GM12875 (cell line): ENCODE measurements around the gene ZDHHC17.

ENCODE experiments used
- H3K4me3 ChIP-seq: one replicate; pipeline ENCODE4 v1.5.1; 2011; ENCODE audit warnings: low read depth, low read length, control low read depth
- CTCF ChIP-seq: IDR thresholded peaks from 2 replicates; pipeline ENCODE4 v1.5.1; 2011; ENCODE audit warnings: low read depth, mild to moderate bottlenecking, control low read depth, inconsistent platforms, low read length, moderate library complexity, borderline replicate concordance; ENCODE audit not compliant: insufficient read depth

ZDHHC17 gene

DNA sequence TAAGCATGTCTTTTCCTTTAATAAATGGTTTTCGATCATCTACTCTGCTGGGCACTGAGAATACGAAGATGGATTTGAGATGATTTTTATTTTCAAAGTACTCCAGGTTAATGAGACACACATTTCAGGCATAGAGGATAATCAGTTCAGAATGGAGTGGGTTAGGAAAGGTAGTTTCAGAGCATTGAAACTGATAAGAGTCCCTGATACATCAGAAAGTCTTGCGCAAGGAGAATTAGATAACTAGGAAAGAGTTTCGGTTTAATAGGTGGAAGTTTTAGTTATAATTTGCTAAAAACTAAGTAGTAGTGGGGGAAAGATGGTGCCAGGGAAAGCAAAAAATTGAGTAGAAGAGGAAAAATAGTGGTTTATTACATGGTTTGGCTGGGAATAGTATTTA is 50.1 kb downstream of the ZDHHC17 start:
- H3K4me3 ChIP-seq, result no peak overlapping the region
- TF ChIP-seq CTCF, result no peak

GRCh38 chr12:76820888-76821482 is 57.1 kb downstream of the ZDHHC17 start:
- no peak overlapping the region for H3K4me3 ChIP-seq
- TF ChIP-seq CTCF, result peak; percentile 31; the same call in 1 of the 2 replicates

DNA sequence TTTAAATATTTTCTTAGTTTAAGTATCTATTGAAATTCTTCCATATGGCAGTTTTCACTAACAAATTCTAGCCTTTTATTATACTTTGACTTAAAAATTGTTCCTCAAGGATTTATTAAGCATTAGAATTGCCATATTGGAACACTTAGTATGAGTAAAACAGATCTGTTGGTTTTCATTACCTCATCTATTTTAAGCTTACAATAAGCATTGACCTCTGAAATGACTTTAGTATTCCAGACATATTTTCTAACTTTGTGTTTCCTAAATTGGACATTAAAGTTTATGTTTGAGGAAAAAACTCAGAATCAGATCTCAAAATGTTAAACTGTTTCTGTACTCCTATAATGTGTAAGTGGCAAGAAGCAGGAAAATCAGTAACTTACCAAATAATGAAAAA is 66.5 kb downstream of the ZDHHC17 start:
- no peak for TF ChIP-seq CTCF
- H3K4me3 ChIP-seq, result no peak overlapping the region

DNA sequence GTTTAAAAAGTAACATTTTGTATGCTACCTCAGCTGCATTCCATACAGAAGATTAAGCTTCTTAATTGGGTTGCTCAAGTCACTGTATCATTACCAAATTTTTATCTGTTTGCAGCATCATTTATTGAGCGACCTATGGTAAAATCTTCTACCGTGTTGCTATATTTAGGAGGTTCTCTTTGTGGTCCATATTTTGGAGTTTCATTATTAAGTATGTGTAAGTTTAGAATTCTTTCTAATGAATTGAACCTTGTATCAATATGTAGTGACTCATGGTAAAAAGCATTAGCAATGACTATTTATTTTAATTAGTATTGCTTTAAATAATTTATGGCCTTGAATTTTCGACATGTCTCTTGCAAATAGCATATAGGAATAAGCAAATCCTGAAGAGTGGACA is 72.7 kb downstream of the ZDHHC17 start:
- TF ChIP-seq CTCF, result no peak
- H3K4me3 ChIP-seq, result no peak overlapping the region

DNA sequence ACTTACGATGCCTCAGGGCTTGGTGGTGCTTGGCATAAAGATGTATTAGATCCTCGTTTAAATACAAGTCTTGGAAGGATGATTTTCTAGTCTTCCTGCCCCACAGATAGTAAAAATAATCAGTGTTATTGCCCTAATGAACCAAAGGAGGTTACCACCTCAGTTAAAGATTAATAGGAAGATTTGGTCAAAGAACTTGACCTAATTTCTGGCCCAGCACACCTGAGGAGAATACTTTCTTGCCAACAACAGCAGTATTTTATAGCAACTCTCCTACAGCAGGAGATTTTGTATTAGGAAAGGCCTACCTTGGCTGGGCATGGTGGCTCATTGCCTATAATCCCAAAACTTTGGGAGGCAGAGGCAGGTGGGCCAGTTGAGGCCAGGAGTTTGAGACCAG is 83.3 kb downstream of the ZDHHC17 start:
- no peak for TF ChIP-seq CTCF
- no peak overlapping the region for H3K4me3 ChIP-seq

GRCh38 chr12:76848132-76848531 is 84.2 kb downstream of the ZDHHC17 start:
- no peak for TF ChIP-seq CTCF
- H3K4me3 ChIP-seq, result no peak overlapping the region

DNA sequence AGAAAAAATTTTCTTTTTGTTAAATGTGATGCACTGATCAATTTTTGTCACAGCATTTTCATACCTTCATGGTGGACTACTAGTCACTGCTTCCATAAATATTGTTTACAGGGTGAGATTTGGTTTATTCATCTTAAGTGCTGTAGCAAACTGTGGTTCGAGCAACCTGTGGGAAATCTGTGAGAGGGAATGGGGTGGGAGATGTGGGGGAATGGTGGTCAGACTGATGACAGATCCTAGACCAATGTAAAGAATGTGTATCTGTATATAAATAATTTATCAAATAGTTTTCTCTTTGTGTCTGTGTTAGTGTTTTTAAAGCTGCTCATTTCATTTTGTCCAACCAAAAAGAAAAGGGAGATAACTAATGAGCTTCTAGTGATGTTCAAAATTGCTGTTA is 88.2 kb downstream of the ZDHHC17 start:
- H3K4me3 ChIP-seq, result no peak overlapping the region
- TF ChIP-seq CTCF, result no peak
